A673 (cell line): ENCODE measurements around the gene MYO18B.

Source experiments
- EZH2 ChIP-seq: fragments of 200-600 bp; sonication (generic); IDR thresholded peaks from 2 replicates; pipeline ENCODE4 v1.6.1; 2017; ENCODE audit warnings: borderline replicate concordance, low read depth, mild to moderate bottlenecking, mixed read lengths, antibody characterized with exemption, low read length; ENCODE audit not compliant: poor library complexity, severe bottlenecking
- TF ChIP-seq, protein P1 (sequence below): fragments of 300-800, 200-600 bp; sonication (generic); conservative IDR thresholded peaks from 2 replicates; pipeline ENCODE4 v1.5.1; 2017; ENCODE audit warnings: low read depth, mild to moderate bottlenecking, antibody characterized with exemption, low read length, moderate library complexity, mixed read lengths

DNA sequence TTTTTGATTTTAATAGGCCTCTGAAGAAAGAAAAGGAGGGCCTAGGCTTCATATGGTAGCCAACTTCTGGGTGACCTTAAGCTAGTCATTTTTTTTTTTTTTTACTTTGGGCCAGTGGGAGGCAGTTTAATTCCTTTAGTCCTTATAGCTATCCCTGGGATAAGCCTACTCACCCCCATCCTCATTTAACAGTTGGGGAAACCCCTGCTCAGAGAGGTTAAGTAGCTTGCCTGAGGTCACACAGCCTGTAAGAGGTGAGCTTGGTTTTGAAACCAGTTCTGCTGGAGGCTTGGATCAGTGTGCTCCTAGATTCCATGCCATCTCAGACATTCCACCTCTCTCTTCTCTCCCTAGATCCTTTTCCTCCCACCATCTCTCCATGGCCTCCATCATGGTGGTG lies 86.4 kb downstream of the MYO18B start:
- TF ChIP-seq, protein P1, sequence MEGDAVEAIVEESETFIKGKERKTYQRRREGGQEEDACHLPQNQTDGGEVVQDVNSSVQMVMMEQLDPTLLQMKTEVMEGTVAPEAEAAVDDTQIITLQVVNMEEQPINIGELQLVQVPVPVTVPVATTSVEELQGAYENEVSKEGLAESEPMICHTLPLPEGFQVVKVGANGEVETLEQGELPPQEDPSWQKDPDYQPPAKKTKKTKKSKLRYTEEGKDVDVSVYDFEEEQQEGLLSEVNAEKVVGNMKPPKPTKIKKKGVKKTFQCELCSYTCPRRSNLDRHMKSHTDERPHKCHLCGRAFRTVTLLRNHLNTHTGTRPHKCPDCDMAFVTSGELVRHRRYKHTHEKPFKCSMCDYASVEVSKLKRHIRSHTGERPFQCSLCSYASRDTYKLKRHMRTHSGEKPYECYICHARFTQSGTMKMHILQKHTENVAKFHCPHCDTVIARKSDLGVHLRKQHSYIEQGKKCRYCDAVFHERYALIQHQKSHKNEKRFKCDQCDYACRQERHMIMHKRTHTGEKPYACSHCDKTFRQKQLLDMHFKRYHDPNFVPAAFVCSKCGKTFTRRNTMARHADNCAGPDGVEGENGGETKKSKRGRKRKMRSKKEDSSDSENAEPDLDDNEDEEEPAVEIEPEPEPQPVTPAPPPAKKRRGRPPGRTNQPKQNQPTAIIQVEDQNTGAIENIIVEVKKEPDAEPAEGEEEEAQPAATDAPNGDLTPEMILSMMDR: no peak
- no peak for TF ChIP-seq EZH2
